Suprapubic skin (tissue), 4 donors: ENCODE results near the gene NFYA.

ENCODE experiments used
- CTCF ChIP-seq, 2 donors: fragments of 200-600 bp in 1 of 2; fragments of 450-650 bp in 1 of 2; sonication (generic) in 1 of 2; IDR thresholded peaks; one replicate each; pipeline ENCODE4 v1.5.1; 2016 to 2019; ENCODE audit warnings: antibody characterized with exemption in 2 of 2, mild to moderate bottlenecking in 1 of 2, moderate library complexity in 1 of 2
- POLR2A ChIP-seq, 2 donors: fragments of 450-650 bp; IDR thresholded peaks; one replicate each; pipeline ENCODE4 v1.6.1; 2017; ENCODE audit warnings: antibody characterized with exemption in 2 of 2, mild to moderate bottlenecking in 2 of 2, moderate library complexity in 2 of 2
- POLR2AphosphoS5 ChIP-seq, 3 donors: sonication (generic); formaldehyde crosslinking; IDR thresholded peaks; one replicate each; pipeline ENCODE4 v1.6.1; 2017; ENCODE audit warnings: antibody characterized with exemption in 3 of 3

- TF ChIP-seq CTCF (IDR thresholded peaks at IDR 0.05) (no peak), POLR2A (IDR thresholded peaks at IDR 0.05) (no peak), POLR2AphosphoS5 (IDR thresholded peaks at IDR 0.05) (no peak)
Observed at GRCh38 chr6:41036601-41037000, 36.2 kb upstream of the NFYA start.
